RPMI8226 (cell line): ENCODE data around the gene CPNE7.
"Not testable (repeated sequence)": the region's sequence is repeated elsewhere in the genome, so short reads cannot be mapped to it uniquely, and the experiment has no call there.

Experiments used
- DNase-seq: peaks from one replicate; pipeline ENCODE4 v3.0.0-alpha.2; 2015

The CPNE7 gene

GRCh38 chr16:89567656-89568594 lies 7.6 kb upstream of the CPNE7 start:
- no peak for DNase-seq

GRCh38 chr16:89569506-89570341 lies 5.8 kb upstream of the CPNE7 start:
- no peak for DNase-seq

DNA sequence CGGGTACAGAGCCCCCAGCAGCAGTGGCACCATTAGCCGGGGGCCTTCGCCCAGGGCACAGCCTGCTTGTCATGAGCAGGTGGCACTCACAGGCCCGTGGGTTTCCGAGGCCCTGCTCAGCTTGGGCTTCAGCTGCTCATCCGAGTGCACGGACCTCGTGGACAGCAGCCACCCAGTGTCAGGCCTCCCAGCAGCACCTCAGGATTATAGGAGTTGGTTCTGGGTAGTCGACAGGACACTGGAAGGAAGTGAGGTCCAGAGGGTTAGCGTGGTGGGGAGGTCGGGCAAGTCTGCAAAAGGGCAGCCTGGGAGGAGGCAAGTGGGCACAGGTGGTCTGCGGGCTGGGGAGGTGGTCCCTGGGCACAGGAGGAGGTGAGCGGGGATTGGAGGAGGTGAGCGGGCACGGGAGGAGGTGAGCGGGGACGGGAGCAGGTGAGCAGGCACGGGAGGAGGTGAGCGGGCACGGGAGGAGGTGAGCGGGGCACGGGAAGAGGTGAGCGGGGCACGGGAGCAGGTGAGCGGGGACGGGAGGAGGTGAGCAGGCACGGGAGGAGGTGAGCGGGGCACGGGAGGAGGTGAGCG lies 5.1 kb upstream of the CPNE7 start:
- no peak for DNase-seq

GRCh38 chr16:89570983-89571598 lies 4.5 kb upstream of the CPNE7 start:
- DNase-seq: not testable (repeated sequence)

DNA sequence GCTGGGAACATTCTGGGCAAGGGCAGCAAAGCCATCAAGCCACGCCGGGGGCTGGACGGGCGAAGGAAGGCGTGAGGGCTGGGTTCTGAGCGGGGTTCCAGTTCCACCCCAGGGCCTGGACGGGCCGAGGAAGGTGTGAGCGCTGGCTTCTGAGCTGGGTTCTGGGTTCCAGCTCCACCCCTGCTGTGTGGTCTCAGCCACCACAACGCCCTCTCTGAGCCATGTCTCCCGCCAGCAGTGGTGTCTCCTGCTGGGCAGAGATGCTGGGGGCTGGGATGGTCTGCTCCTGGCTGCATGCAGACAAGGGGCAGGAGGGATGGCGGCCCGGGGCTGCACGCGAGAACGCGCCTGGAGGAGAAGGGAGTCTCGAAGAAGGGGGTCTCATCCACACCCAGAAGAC lies 3.9 kb upstream of the CPNE7 start:
- DNase-seq: no peak

DNA sequence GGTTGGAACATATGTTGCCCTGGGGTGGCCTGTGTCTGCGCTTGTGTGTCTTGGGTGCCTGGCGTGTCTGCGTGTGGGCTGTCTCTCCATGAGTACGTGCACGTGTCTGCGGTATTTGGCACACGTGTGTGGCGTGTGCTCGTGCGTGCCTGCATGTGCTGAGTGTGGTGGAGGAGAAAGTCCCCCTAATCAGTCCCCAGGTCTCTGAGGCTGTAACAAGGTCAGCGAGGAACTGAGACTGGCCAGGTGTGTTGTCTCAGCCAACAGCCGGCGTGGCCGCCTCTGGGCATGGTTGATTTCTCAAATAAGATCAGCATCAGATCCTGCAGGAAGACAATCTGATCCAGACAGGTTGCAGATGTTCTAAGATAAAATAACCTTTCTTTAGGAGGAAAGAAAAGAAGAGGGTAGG lies 3.5 kb upstream of the CPNE7 start:
- DNase-seq: no peak

DNA sequence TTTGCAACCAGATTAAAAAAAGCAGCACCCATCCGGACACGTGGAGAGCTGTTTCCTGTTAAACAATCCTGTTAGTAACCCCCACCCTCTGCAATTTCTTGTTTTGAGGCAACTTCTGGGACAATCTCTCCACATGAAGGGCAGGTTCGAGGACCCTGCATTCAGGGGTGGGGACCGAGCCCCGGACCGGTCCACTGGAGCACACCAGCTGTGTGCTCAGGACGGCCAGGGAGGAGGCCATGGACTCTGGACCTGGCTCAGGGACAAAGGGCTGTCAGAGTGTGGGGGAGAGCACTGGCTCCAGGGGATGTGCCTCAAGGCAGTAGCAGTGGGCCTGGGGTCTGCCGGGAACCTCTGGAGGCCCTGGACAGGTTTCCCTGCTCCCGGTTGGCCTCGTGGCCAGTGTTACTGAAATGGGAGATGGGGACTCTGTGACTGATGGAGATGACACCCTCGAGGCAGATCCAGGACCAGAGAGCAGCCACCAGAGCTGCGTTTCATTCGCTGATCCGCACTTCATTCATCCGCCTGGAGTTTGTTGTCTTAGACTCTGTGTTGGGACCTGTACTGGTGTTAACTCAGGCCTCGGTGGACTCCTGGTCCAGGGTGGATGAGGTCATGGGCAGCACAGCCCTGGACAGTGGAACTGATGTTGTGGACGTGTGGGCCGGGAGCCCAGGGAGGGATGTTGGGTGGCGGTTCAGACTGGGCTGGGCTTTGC lies 2.9 kb upstream of the CPNE7 start:
- DNase-seq: no peak

DNA sequence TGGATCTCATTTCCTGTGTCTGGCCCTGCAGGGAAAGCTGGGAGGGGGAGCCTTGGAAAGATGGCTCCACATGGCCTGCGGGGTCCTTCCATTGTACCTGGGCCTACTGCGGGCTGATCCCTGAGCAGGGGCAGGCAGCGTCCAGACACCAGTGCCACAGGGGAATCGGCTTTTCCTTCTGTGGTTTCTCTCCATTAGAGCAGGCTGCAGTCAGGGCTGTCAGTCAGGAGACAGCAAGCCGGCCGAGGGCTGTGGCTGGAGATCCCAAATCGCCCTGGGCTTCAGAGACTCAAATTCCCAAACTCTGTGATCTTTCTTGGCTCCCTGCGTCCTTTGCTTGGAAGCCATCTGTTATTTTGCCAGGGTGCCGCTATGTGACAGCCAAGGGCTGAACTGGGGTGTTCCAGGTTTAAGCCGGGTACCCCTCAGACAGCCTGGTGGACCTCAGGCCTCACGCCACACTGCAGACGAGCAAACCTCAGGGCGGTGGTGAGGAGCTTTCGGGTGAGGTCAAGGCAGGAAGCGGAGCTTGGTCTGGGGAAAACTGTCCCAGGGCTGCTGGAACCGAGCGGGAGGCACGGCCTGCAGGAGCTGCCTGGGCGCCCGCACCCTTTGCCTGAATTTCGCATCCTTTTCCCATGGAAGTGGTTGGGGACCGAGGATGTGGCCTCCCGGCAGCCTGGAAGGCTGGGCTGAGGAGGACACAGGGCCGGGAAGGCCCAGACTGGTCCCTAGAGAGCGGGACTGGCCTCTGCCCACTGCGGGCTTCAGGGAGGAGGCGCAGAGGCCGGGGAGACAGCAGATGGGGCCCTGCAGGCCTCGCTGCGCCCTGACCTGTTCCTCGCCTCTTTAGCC lies 1.5 kb upstream of the CPNE7 start:
- no peak for DNase-seq

DNA sequence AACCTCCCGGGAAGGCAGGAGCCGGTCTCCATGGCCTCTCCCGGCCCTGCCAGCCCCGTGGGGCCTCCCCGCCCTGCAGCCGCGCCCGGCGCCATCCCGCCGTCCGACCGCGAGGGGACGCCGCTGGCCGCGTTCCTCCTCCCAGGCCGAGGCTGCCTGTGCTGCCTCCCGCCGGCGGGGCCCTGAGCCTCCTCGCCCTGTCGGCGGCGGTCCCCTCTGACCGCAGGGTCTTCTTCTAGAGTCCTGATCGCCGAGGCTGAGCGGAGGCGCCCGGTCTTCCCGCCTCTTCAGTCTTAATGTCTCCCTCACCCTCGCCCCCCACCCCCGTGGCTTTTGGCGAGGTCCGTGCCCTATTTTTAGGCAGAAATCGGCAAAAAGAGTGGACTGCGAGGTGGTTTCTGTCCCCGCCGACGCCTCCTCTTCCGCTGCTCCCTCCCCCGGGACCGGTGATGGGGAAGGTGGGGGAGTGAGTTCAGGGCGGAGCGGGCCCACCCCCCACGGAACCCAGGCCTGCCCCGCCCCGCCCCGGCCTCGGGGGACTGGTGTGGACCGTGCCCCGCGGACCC lies 794 bp upstream of the CPNE7 start:
- peak; percentile 82 for DNase-seq

- DNase-seq: no peak
Observed at GRCh38 chr16:89576153-89577054, 846 bp downstream of the CPNE7 start.

- DNase-seq: no peak
Observed at GRCh38 chr16:89577055-89577759, 1.6 kb downstream of the CPNE7 start.

DNA sequence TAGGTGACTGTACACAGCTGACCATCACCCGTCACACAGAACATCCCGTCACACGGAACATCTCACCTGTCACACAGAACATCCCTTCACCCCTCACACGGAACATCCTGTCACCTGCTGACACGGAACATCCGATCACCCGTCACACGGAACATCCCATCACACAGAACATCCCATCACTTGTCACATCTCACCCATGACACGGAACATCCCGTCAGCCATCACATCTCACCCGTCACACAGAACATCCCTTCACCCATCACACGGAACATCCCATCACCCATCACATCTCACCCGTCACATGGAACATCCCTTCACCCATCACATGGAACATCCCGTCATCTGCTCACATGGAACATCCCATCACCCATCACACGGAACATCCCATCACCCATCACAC lies 3.8 kb downstream of the CPNE7 start:
- no peak for DNase-seq

GRCh38 chr16:89581045-89581695 lies 5.6 kb downstream of the CPNE7 start:
- DNase-seq: no peak

GRCh38 chr16:89581861-89582563 lies 6.5 kb downstream of the CPNE7 start:
- DNase-seq: no peak

DNA sequence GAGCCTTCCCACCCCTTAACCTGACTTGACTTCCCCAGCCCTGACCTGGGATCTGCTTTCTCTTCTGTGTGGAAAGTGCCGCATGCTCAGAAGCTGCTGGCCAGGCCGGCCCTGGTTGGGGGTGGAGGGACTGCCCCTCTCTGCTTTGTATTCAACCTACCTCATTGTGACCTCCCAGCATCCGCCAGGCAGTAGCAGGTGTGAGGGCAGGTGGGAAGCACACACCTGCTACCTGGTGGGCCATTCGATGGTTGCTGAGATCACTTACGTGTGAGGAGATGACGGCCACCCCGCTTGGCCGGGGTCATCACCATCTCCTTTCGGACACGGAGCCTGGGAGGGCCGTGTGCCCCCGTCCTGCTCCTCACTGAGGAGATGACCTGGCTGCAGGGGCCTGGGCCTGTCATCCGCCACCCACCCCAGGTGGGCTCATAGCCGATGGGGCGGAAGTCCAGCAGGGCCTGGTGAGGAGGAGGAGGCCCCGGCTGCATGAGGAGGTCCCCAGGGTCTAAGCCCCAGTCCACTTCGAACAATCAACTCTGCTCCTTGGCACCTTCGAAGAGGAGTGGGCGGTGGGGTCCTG lies 7.1 kb downstream of the CPNE7 start:
- DNase-seq: no peak

GRCh38 chr16:89583197-89583894 lies 7.8 kb downstream of the CPNE7 start:
- no peak for DNase-seq
